PFSK-1 (cell line): ENCODE measurements around the gene SEH1L.

Experiments used
- POLR2AphosphoS5 ChIP-seq: IDR thresholded peaks from 2 replicates; pipeline ENCODE4 v1.6.1; 2012; ENCODE audit warnings: low read depth, mild to moderate bottlenecking, control low read depth, low read length, moderate library complexity
- TAF1 ChIP-seq: IDR thresholded peaks from 2 replicates; pipeline ENCODE4 v1.6.1; 2012; ENCODE audit warnings: low read length, control low read depth, borderline replicate concordance; ENCODE audit not compliant: insufficient read depth

DNA sequence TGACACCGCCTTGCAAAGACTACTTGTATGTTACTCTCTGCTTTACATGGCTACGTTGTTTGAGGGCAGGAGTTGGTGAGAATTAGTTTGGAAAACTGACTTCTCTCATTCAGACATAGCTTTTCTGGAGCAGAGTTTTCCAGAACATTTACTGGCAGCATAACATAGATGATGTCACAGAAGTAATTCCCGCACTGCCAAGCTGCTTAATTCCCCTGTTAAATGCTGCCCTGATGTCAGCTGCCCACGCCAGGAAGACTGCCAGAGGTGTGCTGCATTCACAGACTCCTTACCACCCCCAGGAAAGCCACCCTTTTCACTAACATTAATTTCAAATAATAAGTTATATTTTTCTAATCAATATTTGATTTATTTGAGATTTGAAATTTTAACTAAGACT, 39.1 kb upstream of the SEH1L start:
- TF ChIP-seq TAF1 (no peak), POLR2AphosphoS5 (no peak)
